GM12865 (cell line): ENCODE results near the gene TNP2.
"Not testable (repeated sequence)": the region's sequence is repeated elsewhere in the genome, so short reads cannot be mapped to it uniquely, and the experiment has no call there.

Experiments
- DNase-seq: peaks from one replicate; pipeline ENCODE4 v3.0.0; 2010; ENCODE audit warnings: low read depth
- H3K4me3 ChIP-seq: 2 replicates; pipeline ENCODE4 v1.5.1; 2011; ENCODE audit warnings: mild to moderate bottlenecking, low read depth, low read length, control low read depth
- TF ChIP-seq, protein P1 (sequence below): IDR thresholded peaks from 2 replicates; pipeline ENCODE4 v1.5.1; 2011; ENCODE audit warnings: low read length, control low read depth, low read depth, inconsistent platforms; ENCODE audit not compliant: insufficient read depth; ENCODE audit errors: missing control alignments

The TNP2 gene

DNA sequence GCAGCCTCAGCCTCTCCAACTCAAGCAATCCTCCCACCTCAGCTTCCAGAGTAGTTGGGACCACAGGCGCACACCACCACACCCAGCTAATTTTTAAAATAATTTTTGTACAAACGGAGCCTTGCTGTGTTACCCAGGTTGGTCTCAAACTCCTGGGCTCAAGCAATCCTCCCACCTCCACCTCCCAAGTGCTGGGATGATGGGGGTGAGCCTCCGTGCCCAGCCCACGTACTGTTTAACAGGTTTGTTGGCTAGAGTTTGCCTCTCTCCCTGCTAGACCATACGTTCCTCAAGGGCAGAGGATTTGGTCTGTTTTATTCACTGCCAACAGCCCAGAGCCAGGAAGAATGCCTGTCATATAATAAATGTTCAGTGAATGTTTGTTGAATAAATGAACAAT is 39.7 kb downstream of the TNP2 start:
- DNase-seq, result no peak
- H3K4me3 ChIP-seq, result no peak overlapping the region
- TF ChIP-seq, protein P1, sequence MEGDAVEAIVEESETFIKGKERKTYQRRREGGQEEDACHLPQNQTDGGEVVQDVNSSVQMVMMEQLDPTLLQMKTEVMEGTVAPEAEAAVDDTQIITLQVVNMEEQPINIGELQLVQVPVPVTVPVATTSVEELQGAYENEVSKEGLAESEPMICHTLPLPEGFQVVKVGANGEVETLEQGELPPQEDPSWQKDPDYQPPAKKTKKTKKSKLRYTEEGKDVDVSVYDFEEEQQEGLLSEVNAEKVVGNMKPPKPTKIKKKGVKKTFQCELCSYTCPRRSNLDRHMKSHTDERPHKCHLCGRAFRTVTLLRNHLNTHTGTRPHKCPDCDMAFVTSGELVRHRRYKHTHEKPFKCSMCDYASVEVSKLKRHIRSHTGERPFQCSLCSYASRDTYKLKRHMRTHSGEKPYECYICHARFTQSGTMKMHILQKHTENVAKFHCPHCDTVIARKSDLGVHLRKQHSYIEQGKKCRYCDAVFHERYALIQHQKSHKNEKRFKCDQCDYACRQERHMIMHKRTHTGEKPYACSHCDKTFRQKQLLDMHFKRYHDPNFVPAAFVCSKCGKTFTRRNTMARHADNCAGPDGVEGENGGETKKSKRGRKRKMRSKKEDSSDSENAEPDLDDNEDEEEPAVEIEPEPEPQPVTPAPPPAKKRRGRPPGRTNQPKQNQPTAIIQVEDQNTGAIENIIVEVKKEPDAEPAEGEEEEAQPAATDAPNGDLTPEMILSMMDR, result no peak

- DNase-seq, result peak; percentile 41
- TF ChIP-seq, protein P1, result no peak
- peak overlapping the region; percentile 35 for H3K4me3 ChIP-seq
Measured at GRCh38 chr16:11225677-11226549, 43.2 kb downstream of the TNP2 start.

- TF ChIP-seq, protein P1, result no peak
- peak overlapping the region; percentile 35 for H3K4me3 ChIP-seq
- DNase-seq, result peak; percentile 94
Measured at GRCh38 chr16:11224894-11225676, 44.0 kb downstream of the TNP2 start.

DNA sequence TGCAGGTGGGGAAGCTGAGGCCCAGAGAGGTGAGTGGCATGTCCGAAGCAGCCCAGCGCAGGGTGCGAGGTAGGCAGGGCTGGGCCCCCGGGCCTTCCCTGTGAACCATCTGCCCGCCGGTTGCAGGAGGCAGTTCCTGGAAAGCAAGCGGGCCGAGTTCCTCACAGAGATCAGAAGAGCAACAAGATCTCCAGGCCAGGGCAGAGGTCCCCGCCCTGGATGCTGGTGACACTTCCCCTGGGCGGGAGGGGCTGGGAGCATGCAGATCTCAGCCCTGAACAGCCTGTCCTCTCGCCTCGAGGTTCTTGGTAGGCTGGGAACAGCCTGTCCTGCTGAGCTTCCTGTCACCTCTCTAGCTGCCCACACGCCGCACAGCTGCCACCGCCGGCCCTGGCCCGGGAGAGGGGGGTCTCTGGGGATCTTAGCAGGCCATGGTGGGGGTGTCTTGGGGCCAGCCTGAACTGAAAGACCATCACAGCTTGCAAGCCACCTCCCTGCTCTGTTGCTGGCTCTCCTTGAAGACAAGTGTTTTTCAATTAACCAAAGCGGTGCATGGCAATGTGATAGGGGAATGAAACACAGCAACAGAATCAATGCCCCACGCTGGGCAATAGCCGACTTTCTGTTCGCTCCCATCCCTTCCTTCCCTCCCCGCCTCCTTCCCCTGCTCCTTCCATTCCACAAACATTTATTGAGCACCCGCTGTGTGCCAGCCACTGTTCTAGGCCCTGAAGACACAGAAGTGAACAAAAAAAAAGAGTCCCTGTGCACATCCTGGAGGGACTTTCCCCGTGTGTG is 44.8 kb downstream of the TNP2 start:
- TF ChIP-seq, protein P1, result no peak
- H3K4me3 ChIP-seq, result peak overlapping the region; percentile 35
- DNase-seq, result peak; percentile 89

DNA sequence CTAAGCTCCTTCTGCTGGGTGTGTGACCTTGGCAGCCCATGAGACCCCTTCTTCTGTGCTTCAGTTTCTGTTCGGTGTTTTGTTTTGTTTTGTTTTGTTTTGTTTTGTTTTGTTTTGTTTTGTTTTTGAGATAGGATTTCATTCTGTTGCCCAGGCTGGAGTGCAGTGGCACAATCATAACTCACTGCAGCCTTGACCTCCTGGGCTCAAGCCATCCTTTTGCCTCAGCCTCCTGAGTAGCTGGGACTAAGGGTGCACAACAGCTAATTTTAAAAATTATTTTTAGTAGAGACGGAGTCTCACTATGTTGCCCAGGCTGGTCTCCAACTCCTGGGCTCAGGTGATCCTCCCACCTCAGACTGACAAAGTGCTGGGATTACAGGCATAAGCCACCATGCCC is 48.6 kb downstream of the TNP2 start:
- not testable (repeated sequence) for DNase-seq, H3K4me3 ChIP-seq

DNA sequence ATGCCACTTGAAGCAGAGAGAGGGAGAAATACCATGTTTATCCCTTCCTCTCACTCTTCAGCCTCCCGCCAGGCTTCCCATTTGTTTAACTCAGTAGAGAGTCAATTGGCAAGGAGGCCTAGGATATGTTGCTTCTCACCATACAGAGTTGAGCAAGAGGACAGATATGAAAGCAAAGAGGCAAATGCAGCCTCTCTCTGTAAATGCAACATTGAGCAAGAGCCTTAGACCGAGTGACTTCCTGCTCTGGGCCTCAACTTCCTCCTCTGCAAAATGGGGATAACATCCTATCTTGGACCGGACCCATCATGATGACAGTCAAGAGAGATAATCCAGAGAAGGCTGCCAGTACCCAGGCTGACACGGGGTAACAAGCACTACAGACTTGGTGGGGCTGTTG is 49.9 kb downstream of the TNP2 start:
- TF ChIP-seq, protein P1, result no peak
- no peak for DNase-seq
- no peak overlapping the region for H3K4me3 ChIP-seq

DNA sequence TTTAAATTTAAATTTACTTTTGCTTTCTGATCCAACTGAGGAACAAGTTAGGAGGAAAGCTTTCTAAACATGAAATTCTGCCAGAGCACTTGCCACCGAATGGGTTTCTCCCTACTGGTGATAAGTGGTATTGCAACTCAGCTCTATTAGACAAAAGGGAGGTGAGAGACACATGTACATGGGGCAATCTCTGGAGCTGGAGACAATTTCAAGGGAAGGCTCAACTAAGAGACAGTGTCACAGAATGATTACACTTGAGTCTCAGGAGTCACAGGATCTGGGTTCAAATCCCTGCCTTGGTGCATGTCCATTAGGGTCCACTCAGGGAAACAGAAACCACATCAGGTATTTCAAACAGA is 50.5 kb downstream of the TNP2 start:
- no peak overlapping the region for H3K4me3 ChIP-seq
- no peak for DNase-seq
- TF ChIP-seq, protein P1, result peak; percentile 54
